PFSK-1 (cell line): Measurements from ENCODE around the gene SPATA31D1.

Source experiments
- FOXP2 ChIP-seq: optimal IDR thresholded peaks from 2 replicates; pipeline ENCODE3; 2011; ENCODE audit warnings: borderline replicate concordance, control low read depth, inconsistent platforms; ENCODE audit not compliant: insufficient read depth; ENCODE audit errors: extremely low read length, extremely low read depth
- POLR2AphosphoS5 ChIP-seq: IDR thresholded peaks from 2 replicates; pipeline ENCODE4 v1.6.1; 2012; ENCODE audit warnings: low read depth, mild to moderate bottlenecking, control low read depth, low read length, moderate library complexity
- SIN3A ChIP-seq: IDR thresholded peaks from 2 replicates; pipeline ENCODE4 v1.6.1; 2012; ENCODE audit warnings: mild to moderate bottlenecking, low read length, moderate library complexity, borderline replicate concordance; ENCODE audit not compliant: insufficient read depth
- TAF1 ChIP-seq: IDR thresholded peaks from 2 replicates; pipeline ENCODE4 v1.6.1; 2012; ENCODE audit warnings: low read length, control low read depth, borderline replicate concordance; ENCODE audit not compliant: insufficient read depth
- TF ChIP-seq, protein P1 (sequence below), 2 experiments: IDR thresholded peaks; 2 replicates each; pipeline versions ENCODE4 v1.6.1 to v1.8.0; 2011 to 2012; ENCODE audit warnings: low read depth in 2 of 2, low read length in 2 of 2, control low read depth in 1 of 2, inconsistent platforms in 1 of 2, mild to moderate bottlenecking in 1 of 2, moderate library complexity in 1 of 2; ENCODE audit not compliant: insufficient read depth in 1 of 2

The SPATA31D1 gene

DNA sequence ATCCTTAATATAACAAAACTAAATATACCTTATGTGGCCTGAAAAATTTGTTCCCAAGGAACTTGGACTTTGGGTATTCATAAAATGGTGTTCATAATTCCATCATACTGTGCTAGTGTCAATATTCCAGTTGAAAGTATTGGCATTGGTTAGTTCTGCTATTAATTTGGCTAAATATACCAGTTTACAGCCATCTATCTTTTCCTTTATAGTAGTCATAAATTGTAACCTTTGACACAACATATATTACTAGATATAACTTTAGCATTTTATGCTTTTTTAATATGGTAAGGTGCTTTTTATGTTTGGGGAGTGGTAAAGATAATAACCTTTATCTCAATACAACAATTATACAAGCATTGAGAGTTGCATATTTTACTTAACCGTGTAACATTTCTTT is 23.7 kb downstream of the SPATA31D1 start:
- TF ChIP-seq, protein P1, sequence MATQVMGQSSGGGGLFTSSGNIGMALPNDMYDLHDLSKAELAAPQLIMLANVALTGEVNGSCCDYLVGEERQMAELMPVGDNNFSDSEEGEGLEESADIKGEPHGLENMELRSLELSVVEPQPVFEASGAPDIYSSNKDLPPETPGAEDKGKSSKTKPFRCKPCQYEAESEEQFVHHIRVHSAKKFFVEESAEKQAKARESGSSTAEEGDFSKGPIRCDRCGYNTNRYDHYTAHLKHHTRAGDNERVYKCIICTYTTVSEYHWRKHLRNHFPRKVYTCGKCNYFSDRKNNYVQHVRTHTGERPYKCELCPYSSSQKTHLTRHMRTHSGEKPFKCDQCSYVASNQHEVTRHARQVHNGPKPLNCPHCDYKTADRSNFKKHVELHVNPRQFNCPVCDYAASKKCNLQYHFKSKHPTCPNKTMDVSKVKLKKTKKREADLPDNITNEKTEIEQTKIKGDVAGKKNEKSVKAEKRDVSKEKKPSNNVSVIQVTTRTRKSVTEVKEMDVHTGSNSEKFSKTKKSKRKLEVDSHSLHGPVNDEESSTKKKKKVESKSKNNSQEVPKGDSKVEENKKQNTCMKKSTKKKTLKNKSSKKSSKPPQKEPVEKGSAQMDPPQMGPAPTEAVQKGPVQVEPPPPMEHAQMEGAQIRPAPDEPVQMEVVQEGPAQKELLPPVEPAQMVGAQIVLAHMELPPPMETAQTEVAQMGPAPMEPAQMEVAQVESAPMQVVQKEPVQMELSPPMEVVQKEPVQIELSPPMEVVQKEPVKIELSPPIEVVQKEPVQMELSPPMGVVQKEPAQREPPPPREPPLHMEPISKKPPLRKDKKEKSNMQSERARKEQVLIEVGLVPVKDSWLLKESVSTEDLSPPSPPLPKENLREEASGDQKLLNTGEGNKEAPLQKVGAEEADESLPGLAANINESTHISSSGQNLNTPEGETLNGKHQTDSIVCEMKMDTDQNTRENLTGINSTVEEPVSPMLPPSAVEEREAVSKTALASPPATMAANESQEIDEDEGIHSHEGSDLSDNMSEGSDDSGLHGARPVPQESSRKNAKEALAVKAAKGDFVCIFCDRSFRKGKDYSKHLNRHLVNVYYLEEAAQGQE (IDR thresholded peaks at IDR 0.05; ENCODE audit: insufficient read depth in 1 of 2, low read depth in 2 of 2, low read length in 2 of 2), result no peak
- TF ChIP-seq FOXP2 (no peak), TAF1 (no peak), POLR2AphosphoS5 (no peak), SIN3A (no peak)

DNA sequence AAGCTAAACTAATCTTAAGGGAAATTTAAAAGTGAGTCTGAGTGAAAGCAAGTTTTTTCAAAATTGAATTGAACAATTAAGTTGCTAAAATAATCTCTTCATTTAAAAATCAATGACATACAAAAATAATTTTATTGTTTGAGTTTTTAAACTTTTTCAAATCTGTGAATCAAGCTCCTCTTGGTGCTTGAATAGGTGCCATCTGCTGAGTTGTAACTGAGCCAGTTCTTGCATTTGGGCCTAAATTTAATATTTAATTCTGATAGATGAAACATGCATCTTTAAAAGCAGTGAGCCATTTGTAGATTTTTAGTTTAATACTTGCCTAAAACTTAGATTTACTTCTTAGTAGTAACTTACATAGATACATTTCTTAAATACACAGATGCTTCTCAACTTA is 31.8 kb downstream of the SPATA31D1 start:
- TF ChIP-seq, protein P1 (IDR thresholded peaks at IDR 0.05; ENCODE audit: insufficient read depth in 1 of 2, low read depth in 2 of 2, low read length in 2 of 2), result no peak
- TF ChIP-seq TAF1, result no peak
- no peak for TF ChIP-seq POLR2AphosphoS5
- no peak for TF ChIP-seq FOXP2
- no peak for TF ChIP-seq SIN3A

DNA sequence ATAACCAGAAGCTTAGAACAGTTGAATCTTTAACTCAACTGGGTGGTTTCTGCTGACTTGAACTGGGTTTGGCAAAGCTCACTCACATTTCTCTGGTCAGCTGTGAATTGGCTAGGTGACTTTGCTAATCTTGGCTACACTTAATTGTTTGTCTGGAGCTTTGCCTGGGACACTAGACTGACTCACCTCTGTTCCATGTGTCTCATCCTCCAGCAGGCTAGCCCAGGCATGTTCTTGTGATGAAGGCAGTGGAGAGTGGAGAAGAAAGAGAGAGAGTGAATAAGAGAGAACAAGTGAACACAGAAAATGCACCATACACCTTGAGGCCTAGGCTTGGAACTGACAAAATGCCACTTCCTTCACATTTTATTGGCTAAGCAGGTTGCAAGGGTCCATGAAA is 32.6 kb downstream of the SPATA31D1 start:
- no peak for TF ChIP-seq FOXP2
- no peak for TF ChIP-seq TAF1
- TF ChIP-seq SIN3A, result no peak
- no peak for TF ChIP-seq POLR2AphosphoS5
- TF ChIP-seq, protein P1 (IDR thresholded peaks at IDR 0.05; ENCODE audit: insufficient read depth in 1 of 2, low read depth in 2 of 2, low read length in 2 of 2), result no peak

DNA sequence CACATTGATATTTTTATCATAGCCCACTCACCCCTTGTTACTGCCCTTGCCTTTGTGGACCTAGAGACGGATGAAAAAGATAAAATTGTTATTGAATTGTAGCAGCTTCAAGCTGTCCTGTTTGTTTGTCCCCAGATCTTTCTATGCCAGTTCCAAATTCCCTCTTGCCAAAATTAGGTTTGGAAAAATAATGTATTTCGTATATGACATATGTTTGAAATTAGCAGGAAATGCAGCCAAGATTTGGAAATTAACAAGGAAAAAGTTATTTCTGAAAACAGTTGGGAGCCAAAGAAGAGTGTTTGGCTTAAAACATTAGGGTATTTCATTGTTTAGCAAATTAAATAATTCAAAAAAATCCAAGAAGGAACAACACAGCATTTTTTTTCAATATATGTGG is 33.5 kb downstream of the SPATA31D1 start:
- no peak for TF ChIP-seq TAF1
- no peak for TF ChIP-seq FOXP2
- no peak for TF ChIP-seq POLR2AphosphoS5
- no peak for TF ChIP-seq SIN3A
- TF ChIP-seq, protein P1 (IDR thresholded peaks at IDR 0.05; ENCODE audit: insufficient read depth in 1 of 2, low read depth in 2 of 2, low read length in 2 of 2), result no peak

DNA sequence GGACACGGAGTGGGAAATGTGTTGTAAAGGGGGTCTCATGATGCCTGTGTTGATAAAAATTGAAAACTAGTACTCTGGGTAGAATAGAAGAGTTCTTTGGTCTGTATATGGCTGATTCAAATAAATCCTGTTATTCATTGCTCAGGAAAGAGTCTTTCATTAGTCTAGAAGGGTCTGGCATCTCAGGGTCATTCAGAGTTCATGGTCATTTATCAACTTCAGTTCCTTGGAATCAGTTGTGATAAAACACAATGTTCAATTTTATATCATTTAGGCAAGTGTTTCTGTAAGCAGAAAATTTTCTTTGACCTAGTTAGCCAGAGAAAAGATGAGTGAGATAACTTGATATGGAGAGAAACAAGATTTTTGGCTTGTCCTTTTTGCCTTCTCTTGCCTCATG is 36.3 kb downstream of the SPATA31D1 start:
- TF ChIP-seq FOXP2 (no peak), POLR2AphosphoS5 (no peak), SIN3A (no peak), TAF1 (no peak)
- TF ChIP-seq, protein P1 (IDR thresholded peaks at IDR 0.05; ENCODE audit: insufficient read depth in 1 of 2, low read depth in 2 of 2, low read length in 2 of 2), result no peak
